NCI-H446 (cell line): Measurements from ENCODE around the gene MAGEB3.
"Not testable (repeated sequence)": the region's sequence is repeated elsewhere in the genome, so short reads cannot be mapped to it uniquely, and the experiment has no call there.

Experiments used
- DNase-seq, 2 experiments: peaks; one replicate each; lab custom pipeline; 2025; lab: John Stamatoyannopoulos, UW

MAGEB3 gene, protein sequence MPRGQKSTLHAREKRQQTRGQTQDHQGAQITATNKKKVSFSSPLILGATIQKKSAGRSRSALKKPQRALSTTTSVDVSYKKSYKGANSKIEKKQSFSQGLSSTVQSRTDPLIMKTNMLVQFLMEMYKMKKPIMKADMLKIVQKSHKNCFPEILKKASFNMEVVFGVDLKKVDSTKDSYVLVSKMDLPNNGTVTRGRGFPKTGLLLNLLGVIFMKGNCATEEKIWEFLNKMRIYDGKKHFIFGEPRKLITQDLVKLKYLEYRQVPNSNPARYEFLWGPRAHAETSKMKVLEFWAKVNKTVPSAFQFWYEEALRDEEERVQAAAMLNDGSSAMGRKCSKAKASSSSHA

DNA sequence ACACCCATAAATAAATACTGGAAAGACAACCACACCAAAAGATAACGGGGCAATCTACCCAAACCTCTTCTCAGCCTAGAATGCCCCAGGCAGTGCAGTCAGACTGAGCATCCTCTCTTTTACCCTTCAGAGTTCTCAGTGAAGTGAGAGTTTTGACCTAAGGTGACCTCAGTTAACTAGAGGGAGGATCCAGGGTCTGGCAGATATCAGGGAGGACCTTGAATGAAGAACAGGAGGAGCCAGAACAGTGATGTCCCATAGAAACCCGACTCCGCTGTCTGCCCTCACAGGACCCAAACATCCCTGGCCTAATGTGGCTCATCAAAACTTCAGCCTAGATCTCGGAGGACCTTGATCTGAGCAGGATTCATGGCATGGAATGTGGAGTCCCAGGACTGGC, at the start of gene MAGEB3:
Gene MAGEB3, plus strand, starts transcription at position 263 of the 400 bp plus-strand sequence. CDS start 5,268 bp downstream, outside the sequence.
- DNase-seq = no peak

DNA sequence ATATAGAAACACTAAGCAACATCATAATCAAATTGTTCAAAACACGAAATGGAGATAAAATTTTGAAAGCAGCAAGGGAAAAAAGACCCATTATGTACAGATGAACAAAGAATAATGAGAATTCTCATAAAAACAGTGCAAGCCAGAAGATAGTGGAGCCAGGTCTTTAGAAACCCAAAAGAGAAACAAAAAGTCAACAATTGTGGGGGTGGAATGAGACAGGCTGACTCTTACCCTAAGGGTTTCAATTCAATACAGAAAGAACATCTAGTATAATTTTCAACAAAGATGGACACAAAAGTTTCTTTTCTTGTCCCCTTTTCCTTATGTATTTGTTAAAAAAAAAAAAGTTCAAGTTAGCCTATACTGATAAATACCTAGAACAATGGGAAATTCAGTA, 49.1 kb upstream of the MAGEB3 start:
- DNase-seq = no peak

DNA sequence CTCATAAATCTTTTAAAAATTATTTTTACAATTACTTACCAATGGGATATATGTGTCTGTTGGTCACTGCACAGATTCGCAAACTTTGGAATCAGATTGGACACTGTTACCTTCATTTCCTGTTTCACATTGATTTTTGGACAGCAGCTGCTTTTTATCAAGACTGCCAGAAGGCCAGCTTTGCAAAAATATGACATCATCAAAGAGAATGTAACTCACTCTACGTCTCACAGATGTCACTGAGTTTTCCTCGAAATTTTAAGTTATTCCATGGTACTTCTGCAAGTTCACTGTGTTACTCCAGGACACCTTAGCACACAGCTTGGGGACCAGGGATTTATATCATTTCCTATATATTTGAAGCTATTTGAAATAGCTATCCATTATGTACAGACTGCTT, 46.9 kb upstream of the MAGEB3 start:
- DNase-seq = no peak

DNA sequence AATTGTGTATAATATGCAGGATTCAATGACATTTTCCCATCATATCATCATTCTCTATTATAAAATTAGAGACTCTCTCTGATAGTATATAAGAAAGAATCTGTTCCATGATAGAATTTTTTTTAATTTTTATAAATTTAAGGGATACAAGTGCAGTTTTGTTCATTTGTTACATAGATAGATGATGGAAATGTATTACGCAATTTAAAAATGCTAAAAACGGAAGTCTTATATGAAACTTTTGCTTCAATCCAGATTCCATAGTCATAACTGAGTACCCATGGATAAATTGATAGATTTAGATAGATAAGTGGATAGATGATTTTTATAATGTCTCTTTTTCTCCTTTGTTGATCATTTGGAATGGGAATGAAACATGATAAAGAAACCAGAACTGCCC, 40.0 kb upstream of the MAGEB3 start:
- DNase-seq = no peak

DNA sequence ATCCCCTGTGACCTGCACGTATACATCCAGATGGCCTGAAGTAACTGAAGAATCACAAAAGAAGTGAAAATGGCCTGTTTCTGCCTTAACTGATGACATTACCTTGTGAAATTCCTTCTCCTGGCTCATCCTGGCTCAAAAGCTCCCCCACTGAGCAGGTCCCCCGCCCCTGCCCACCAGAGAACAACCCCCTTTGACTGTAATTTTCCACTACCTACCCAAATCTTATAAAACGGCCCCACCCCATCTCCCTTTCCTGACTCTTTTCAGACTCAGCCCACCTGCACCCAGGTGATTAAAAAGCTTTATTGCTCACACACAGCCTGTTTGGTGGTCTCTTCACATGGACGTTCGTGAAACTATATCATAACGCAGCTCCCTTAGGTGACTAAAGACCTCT, 36.5 kb upstream of the MAGEB3 start:
- DNase-seq = not testable (repeated sequence)

DNA sequence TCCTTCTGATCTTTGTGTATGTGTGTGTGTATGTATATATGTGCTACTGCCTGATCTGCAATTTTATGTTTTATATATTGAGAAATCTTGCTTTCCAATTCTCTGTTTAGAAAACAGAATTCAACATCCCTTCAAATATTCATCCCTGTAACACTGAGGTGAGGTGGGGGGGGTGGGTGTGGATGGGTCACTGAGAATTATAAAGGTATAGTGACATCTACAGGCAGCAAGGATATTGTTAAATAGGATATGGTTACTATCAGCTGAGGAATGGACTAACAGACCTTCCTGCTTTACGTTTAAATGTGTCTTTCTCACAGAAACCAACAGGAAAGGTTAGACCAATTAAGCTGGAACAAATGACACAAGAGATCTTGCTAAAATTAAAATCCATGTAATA, 34.1 kb upstream of the MAGEB3 start:
- no peak for DNase-seq

DNA sequence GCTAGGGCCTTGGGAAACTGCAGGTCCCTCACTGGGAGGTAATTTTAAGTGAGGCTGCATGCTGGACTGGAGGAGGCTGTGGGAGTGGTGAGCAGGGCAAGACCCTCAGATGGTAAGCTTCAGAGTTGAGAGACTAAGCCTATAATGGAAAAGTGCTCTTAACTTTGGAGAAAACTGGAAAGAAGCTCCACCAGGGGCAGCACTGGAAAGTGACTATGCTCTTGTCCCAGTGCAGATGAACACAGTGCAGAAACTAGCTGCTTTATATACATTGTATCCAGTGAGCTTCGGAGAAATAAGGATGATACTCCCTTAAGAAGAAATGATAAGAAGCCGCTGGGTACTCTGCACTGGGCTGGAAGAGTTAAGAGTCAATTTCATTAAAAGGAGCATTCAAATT, 18.3 kb upstream of the MAGEB3 start:
- DNase-seq = no peak

DNA sequence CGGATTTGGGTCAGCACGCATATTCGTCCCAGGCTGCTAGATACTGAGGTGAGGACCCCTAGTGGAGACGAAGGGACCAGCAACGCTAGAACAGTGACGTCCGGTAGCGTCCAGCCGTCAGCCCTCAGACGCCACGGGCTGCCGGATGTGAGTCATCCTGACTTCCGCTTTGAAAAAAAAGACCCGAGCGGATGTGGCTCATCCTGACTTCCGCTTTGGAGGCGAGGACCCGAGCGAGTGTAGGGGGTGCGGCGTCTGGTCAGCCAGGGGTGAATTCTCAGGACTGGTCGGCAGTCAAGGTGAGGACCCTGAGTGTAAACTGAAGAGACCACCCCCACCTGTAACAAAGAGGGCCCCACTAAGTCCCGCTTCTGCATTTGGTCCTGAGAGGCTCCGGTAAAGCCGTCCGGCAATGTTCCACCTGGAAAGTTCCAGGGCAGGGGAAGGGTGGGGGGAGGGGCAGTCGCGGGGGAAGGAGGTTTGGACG, 15.1 kb upstream of the MAGEB3 start, which contains the start of gene MAGEB2:
Gene MAGEB2, plus strand, starts transcription at position 207 of the 487 bp plus-strand sequence. CDS start 3,018 bp downstream, outside the sequence.
- DNase-seq = no peak

DNA sequence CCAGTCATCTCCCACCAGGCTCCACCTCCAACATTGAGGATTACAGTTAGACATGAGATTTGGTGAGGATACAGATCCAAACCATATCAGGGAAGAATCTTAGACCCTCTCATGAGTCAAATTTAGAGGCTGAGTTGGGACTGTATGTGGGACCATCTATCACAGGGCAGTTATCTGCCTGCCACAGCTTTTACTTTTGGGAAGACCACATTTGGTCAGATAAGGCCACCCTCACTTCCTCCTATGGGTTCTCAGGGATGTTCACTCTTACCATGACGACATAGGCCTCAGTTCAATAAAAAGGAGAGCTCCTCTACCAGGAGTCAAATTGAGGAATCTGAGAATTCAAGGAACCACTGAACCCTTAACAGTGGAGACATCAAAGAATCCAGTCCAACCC, 13.0 kb upstream of the MAGEB3 start:
- no peak for DNase-seq

DNA sequence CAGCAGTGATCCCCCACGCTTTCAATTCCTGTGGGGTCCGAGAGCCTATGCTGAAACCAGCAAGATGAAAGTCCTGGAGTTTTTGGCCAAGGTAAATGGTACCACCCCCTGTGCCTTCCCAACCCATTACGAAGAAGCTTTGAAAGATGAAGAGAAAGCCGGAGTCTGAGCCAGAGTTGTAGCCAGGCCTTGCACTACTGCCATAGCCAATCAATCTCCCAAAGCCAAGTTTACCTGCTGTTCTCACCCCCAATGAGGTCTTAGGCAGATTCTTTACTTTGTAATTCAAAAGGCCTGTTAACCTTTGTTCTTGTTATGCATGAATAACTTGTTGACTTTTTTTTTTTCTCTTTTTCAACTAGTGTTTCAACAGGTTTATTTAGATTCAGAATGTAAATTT, 11.1 kb upstream of the MAGEB3 start:
- no peak for DNase-seq

DNA sequence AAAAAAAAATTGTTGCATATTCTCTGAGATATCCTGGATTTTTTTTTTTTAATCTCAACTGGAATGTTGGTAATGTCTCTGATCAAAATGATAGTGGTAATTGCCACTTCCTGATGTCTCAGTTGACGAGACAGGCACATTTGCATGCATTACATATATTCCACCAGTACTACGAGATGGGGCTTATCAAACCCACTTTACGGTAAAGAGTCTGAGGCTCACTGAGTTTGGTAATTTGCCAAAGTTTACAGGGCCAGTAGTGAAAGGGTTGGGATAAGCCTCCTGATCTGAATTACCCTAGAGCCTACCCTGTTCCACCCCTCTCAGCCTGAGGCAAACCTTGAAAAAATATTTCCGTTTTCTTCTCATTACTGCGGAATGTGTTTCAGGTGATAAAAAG, 9.8 kb upstream of the MAGEB3 start:
- no peak for DNase-seq

DNA sequence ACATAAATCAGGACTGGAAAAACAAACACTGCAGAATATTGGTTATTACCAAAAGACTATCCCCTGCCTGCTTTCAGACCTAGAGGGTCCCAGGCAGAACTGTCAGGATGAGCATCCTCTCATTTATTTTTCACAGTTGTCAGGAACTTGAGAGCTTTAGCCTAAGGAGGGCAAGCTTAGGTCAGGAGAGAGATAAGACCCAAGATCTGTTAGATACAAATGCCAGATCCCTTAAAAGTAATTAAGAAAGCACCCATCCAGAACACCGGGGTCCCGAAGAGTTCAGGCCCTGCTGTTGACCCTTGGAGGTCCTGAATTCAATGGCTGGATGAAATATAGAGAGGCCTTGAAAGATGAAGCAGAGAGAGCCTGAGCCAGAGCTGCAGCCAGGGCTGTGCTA, 5.9 kb upstream of the MAGEB3 start:
- DNase-seq = no peak

DNA sequence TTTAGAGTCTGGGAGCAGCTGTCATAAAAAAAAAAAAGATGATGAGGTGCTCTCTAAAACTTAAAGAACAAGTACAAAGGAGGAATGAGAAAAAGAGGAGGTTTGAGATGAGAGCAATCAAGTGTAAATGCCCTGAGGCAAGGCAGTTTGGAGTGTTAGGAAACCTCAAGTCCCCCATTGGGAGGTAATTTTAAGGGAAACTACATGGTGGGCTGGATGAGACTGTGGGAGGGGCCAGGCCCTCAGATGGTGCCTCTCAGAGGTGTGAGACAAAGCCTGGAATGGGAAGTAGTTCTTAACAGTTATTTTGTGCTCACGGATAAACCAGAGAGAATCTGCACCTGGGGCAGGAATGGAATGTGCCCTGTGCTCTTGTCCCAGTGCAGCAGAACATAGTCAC, 1.9 kb upstream of the MAGEB3 start:
- no peak for DNase-seq

DNA sequence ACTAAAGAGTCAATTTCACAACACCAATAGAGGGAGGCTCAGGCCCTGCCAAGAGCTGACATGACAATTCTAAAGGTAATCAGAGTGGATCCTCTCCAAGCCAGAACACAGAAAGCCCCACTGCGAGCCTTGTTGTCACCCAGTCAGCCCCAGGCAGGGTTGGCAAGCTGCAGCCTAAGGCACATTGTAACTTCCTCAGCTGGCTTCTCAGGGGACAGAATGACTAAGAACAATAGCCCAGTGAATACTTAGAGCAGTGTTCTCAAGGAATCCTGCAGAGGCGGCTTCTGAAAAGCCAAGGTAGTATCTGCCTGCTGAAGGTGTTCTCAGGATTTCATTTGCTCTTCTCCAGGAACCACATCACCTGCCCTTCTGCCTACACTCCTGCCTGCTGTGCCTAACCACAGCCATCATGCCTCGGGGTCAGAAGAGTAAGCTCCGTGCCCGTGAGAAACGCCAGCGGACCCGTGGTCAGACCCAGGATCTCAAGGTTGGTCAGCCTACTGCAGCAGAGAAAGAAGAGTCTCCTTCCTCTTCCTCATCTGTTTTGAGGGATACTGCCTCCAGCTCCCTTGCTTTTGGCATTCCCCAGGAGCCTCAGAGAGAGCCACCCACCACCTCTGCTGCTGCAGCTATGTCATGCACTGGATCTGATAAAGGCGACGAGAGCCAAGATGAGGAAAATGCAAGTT, 11.4 kb downstream of the MAGEB3 start, which contains the start of gene MAGEB4:
Gene MAGEB4, plus strand, starts transcription at position 277 of the 692 bp plus-strand sequence. Its CDS starts 136 bp downstream, at position 413.
- no peak for DNase-seq

DNA sequence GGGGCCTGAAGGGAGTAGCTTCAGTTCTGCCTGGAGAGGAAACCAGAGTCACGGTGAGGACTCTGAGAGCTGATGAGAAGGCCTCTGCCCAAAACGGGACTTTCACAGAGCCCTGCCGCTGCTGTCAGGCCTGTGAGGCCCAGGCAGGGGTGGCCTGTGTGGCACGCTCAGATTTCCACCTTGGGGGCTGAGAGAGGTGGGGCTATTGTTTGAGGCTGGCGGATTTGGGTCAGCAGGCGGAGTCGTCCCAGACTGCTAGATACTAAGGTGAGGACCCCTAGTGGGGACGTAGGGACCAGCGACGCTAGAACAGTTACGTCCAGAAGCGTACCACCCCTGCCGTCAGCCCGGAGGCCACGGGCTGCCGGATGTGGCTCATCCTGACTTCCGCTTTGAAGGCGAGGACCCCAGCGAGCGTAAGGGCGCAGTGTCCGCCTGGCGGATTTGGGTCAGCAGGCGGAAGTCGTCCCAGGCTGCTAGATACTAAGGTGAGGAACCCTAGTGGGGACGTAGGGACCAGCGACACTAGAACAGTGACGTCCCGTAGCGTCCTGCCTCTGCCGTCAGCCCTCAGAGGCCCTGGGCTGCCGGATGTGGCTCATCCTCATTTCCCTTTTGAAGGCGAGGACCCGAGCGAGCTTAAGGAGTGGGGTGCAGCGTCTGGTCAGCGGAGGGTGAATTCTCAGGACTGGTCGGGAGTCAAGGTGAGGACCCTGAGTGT, 16.5 kb downstream of the MAGEB3 start, which contains the start of gene MAGEB1:
Gene MAGEB1, plus strand, starts transcription at position 378 of the 721 bp plus-strand sequence. CDS start 3,348 bp downstream, outside the sequence.
- DNase-seq = no peak

DNA sequence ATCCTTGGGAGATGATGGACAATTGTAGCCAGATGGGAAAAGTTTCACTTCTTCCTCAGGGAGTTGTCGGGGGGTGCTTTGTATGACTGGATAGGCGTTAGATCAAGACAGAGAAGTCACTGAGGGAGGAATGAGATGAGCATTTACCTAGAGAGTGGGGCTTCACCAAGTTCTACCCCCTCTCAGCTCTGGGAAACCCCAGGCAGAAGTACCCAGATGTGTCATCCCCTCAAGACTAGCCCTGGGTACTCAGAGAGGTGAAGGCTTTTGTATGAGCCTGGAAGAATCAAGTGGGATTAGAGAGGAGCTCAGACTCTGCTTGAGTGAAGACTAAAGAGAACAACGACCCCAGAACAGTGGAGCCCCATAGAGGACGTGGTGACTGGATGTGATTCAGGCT, 18.4 kb downstream of the MAGEB3 start:
- DNase-seq = no peak

DNA sequence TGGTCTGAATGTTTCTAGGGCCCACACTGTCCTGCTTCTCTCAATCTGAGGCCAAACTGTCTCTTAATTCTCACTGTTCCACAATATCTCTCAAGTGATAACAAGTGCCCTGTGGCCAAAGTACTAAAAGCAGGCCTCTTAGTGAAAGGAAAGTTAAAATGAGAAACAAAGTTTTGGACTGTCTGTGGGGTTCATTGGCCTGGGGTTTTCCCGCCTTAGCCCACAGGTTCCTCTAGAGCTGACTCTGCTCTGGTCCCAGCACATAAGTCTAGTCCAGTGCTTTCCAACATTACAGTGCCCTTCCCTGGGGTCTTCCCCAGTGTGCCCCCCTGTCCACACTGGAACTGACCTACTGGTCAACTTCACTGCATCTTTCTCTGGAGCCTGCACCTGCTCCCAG, 22.8 kb downstream of the MAGEB3 start:
- DNase-seq = no peak

DNA sequence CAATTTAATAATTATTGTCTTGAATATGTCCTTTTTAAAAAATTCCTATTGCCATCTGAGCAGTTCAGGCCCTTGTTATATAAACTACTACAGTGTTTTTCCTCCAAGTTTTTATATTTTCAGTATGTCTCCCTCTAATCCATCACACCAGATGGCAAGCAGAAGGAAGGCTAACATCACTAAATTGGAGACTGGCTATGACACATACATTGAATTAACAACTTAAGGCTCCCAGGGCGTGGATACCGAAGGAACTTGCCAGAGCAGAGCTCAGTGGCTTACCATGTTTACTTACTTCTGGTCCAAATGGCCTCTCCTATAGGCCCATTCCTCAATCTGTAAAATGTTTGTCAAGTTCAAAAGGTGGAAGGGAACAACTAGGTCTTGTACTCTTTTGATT, 29.5 kb downstream of the MAGEB3 start:
- no peak for DNase-seq

DNA sequence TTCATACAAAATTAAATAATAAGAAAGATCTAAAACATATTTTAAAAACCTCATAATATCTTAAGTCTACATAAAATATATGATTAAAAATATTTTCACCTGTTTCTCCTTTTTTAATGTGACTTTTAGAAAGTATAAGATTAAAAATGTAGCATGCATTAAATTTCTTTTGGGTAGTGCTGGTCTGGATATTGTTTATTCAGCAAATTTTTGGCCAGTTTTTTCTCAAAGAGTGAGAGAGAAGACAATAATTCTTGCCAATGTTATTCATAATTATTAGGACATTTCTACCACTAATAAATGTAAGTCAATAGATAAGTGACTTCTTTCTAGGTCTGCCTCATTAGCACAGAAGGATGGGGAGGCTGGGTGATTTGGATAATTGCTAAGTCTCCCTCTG, 30.6 kb downstream of the MAGEB3 start:
- no peak for DNase-seq

DNA sequence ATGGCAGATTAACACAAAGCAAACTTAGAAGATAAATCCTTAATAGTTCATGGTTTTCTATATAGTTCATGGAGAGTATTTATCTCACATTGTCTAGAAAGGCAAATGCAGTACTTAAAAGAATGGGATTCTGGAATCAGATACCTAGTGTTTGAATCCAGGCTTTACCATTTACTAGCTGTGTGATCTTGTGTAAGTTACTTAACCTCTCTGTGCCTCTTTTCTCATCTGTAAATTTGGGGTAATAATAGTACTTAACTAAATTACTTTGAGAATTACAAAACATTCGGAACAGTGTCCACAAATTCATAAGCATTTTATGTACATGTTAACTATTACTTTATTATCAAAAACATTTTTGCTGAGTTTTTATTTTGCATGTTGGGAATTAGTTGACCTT, 32.3 kb downstream of the MAGEB3 start:
- DNase-seq = no peak

DNA sequence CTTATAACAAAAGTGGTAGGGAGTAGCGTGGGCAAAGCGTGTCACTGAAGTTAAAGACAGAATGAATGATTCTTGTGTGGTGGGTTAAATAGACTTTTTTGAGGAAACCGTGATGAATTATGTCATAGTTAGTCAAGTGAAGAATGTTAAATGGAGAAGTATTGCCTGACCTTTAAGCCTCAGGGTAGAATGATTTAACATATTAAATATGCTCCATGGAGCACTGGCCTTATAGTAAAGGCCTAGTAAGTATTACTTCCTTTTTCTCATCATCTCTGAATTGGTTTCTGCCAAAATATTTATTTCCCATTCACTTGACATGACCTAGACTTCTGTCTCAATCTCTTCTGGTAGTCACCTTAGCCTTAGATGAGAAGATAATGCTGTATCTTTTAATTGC, 40.2 kb downstream of the MAGEB3 start:
- DNase-seq = no peak

DNA sequence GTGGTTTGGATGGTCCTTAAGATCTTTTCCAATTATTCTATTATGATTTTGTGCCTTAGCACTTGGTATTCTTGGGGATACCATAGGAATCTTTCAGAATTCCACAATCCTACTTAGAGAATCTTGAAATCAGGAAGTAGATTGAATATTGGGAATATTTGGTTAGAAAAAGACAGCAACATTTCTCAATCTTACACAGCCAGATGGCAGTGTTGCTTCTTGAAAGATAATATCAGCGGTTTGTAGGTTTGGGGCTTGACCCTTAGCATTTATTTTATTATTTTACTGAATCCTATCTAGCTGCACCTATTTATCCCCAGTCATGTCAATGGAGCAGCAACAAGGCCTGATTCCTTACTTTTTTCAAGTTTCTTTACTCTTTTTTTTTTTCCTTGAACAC, 45.0 kb downstream of the MAGEB3 start:
- DNase-seq = no peak
